Lower leg skin (tissue), 3 donors: ENCODE measurements around the gene UBL4B.

Experiments
- POLR2A ChIP-seq, 2 donors: fragments of 450-650 bp; IDR thresholded peaks; one replicate each; pipeline ENCODE4 v1.6.1; 2016 to 2017; ENCODE audit warnings: antibody characterized with exemption in 2 of 2, mild to moderate bottlenecking in 1 of 2, moderate library complexity in 1 of 2
- TF ChIP-seq, protein P1 (sequence below), 3 donors: fragments of 450-650 bp; IDR thresholded peaks; one replicate each; pipeline ENCODE4 v1.5.1; 2016; ENCODE audit warnings: antibody characterized with exemption in 3 of 3, mild to moderate bottlenecking in 3 of 3, moderate library complexity in 2 of 3

DNA sequence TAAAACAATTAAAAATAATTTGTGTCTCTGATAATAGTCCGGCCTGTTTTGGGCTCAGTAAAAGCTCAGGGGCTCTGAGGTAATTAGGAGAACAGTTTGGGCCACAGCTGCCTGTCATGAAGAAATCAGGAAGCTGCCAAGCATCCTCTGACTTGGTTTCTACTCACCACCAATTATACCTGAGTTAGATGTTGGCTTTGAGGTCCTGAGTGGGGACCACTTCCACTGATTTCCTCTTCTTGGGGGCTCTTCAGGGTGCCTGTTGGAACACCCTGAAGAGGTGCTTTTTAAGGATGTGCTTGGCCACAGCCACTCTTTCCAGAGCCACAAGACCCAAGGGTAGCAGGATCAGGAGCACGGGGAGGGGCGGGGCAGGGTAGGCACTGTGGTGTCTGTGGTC lies 48.9 kb downstream of the UBL4B start:
- TF ChIP-seq, protein P1, sequence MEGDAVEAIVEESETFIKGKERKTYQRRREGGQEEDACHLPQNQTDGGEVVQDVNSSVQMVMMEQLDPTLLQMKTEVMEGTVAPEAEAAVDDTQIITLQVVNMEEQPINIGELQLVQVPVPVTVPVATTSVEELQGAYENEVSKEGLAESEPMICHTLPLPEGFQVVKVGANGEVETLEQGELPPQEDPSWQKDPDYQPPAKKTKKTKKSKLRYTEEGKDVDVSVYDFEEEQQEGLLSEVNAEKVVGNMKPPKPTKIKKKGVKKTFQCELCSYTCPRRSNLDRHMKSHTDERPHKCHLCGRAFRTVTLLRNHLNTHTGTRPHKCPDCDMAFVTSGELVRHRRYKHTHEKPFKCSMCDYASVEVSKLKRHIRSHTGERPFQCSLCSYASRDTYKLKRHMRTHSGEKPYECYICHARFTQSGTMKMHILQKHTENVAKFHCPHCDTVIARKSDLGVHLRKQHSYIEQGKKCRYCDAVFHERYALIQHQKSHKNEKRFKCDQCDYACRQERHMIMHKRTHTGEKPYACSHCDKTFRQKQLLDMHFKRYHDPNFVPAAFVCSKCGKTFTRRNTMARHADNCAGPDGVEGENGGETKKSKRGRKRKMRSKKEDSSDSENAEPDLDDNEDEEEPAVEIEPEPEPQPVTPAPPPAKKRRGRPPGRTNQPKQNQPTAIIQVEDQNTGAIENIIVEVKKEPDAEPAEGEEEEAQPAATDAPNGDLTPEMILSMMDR (IDR thresholded peaks at IDR 0.05) = no peak
- TF ChIP-seq POLR2A (IDR thresholded peaks at IDR 0.05) = no peak
